Globus pallidus (tissue), 1 donor: ENCODE data around the gene GPATCH8.
"Not testable (repeated sequence)": the region's sequence is repeated elsewhere in the genome, so short reads cannot be mapped to it uniquely, and the experiment has no call there.

Experiments used
- DNase-seq: peaks from one replicate; pipeline ENCODE4 v3.0.0-alpha.2; 2015; ENCODE audit warnings: low spot score

GPATCH8 gene

GRCh38 chr17:44375196-44376017, 127.8 kb downstream of the GPATCH8 start:
- DNase-seq, result no peak

DNA sequence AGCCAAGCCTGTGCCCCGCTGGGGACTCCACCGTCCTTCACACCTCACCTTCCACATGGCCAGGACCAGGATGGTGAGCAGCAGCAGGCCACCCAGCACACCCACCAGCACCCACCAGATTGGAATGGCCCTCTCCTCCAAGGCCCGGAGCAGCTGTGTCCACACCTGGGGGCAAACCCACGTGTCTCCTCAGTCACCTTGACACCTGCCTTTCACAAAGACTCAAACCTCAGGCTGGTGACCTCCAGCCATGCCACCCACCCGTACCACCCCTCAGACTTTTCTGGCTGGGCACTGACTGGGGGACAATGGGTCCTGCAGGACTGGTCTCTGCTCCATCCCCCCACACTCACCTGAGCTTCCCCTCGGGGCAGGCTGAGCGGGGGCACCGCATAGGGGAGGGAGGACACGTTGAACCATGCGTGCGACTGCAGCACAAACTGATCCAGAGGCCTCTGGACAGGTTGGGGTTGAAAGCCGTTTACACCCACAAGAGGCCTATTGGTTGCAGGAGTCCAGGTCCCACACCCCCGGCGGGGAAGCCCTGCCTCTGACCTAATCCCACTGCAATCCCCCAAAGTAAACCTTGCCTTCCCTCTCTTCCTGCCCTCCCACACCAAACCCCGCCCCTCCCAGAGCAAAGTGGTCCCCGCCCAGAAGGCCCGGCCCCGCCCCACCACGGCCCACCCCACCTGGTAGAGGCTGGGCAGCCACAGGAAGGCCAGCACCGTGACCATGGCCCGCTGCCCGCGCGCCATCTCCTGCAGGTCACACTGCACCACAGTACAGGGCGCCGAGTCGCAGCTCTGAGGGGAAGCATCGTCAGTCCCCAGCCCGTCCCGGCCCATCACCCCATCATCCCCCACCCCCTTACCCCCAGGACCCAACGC, 128.7 kb downstream of the GPATCH8 start:
- DNase-seq, result no peak

- DNase-seq, result no peak
These were observed 131.2 kb downstream of the GPATCH8 start for GRCh38 chr17:44372036-44372435.

DNA sequence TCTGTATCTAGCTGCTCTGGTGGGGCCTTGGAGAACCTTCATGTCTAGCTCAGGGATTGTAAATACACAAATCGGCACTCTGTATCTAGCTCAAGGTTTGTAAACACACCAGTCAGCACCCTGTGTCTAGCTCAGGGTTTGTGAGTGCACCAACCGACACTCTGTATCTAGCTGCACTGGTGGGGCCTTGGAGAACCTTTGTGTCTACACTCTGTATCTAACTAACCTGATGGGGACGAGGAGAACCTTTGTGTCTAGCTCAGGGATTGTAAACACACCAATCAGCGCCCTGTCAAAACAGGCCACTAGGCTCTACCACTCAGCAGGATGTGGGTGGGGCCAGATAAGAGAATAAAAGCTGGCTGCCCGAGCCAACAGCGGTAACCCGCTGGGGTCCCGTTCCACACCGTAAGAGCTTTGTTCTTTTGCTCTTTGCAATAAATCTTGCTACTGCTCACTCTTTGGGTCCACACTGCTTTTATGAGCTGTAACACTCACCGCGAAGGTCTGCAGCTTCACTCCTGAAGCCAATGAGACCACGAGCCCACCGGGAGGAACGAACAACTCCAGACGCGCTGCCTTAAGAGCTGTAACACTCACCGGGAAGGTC, 133.7 kb downstream of the GPATCH8 start:
- DNase-seq, result not testable (repeated sequence)

- DNase-seq, result not testable (repeated sequence)
These were observed 134.6 kb downstream of the GPATCH8 start for GRCh38 chr17:44368391-44369243.

DNA sequence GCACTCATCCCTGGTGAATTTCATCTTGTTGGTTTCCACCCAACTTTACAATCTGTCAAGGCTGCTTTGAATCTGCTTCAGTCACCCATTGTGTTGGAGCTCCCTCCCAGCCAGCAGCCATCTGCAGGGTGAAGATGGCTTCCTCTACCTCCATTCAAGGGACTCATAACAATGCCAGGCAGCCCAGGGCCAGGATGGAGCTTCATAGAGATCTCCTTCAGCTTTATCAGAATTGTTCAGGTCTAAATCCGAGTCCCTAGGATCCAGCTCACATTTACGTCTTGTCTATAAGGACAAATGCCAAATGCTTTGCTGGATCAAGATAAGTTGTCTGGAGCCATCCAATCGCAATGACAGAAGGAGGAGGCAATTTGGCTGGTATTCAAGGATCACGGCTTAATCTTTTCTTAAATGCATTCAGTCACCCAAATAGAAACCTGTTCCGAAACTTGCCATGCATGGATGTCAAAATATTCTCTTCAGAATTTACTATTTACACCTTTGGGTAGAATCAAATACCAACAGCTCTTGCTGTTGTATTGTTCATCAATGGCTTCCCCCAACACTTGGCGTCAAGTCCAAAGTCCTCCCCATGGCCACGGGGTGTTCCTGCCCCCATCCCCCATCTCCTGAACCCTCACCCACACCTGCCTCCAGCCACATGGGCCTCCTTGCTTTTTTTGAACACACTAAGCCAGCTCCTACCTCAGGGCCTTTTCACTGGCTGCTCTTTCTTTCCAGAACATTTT, 135.8 kb downstream of the GPATCH8 start:
- DNase-seq, result no peak

DNA sequence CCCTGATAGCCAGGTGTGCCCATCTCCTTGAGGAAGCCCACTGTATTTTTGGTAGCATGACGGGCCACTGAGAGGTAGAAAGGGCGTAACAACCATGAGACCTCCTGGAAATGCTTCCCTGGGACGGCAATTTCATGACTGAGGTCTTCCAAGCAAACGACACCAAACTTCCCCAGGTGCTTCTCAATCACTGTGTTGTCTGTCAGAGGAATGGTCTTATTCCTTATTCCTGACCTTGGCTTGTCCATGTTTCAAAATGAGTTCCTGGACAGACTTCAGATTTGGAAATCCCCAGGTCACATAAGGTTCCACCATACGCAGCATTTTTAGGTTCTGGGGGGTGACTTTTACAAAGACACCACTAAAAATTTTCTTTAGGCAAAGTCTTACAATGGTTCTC, 138.2 kb downstream of the GPATCH8 start:
- not testable (repeated sequence) for DNase-seq

- no peak for DNase-seq
These were observed 139.5 kb downstream of the GPATCH8 start, which contains the start of gene FAM171A2 for GRCh38 chr17:44363613-44364159. TSS of gene FAM171A2 (minus strand) at chr17:44363853. CDS start at chr17:44363714, 139 bp downstream.

DNA sequence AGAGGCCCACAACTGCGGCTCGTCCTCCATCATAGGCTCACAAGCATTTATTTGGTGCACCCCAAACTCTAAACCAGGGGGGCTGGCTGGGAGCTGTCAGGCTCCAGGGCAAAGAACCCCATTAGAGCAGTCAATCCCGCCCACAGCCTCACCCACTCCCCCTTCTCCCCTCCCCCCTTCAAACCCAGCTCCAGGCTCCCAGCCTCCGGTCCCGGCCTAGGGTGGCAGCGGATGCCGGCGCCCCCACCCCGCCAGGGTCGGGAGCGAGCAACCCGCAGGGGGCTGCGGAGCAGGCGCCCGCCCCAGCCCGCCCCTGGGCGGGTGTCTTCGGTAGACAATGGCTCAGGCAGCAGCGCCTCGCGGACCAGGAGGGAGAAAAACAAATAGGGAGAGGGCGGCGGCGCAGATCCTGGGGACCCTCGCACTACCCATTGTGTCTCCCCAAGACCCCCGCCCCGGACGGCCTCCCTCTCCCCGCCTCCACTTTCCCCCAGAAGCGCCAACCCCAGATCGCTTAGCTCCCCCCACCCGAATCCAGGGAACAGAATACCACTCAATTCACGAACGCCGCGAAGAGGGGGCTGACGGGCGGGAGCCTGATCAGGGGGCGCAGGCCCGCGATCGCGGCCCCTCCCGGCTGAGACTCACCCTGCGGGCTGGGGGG, 140.1 kb downstream of the GPATCH8 start:
- DNase-seq, result no peak

DNA sequence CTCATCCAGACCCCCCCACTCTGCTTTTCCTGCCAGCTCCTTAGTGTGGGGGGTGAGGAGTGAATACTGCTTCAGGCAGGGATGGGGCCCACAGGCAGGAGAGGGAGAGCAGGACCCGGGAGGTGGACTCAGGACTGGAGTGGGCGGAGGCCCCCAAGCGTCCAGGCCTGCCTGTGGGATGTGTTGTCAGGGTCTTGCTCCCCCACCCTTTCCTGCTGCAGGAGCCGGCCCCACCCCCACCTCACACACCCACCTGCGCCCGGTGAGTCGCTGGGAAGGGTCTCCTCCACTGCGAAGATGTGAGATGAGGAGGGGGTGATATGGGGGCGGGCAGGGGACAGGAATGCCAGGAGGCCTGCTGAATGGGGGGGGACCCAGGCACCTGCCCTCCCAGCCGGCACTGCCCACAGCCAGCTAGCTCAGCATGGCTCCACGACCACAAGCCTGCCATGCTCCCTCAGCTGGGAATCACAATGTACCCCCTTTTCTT, 140.7 kb downstream of the GPATCH8 start:
- no peak for DNase-seq

- no peak for DNase-seq
These were observed 141.6 kb downstream of the GPATCH8 start for GRCh38 chr17:44361292-44362260.

GRCh38 chr17:44360826-44361225, 142.4 kb downstream of the GPATCH8 start:
- no peak for DNase-seq

- no peak for DNase-seq
These were observed 143.1 kb downstream of the GPATCH8 start for GRCh38 chr17:44360144-44360533.

- DNase-seq, result no peak
These were observed 143.6 kb downstream of the GPATCH8 start for GRCh38 chr17:44359458-44360143.

- no peak for DNase-seq
These were observed 144.2 kb downstream of the GPATCH8 start for GRCh38 chr17:44359006-44359405.

- no peak for DNase-seq
These were observed 145.1 kb downstream of the GPATCH8 start for GRCh38 chr17:44358066-44358465.

- no peak for DNase-seq
These were observed 147.0 kb downstream of the GPATCH8 start for GRCh38 chr17:44356241-44356640.

DNA sequence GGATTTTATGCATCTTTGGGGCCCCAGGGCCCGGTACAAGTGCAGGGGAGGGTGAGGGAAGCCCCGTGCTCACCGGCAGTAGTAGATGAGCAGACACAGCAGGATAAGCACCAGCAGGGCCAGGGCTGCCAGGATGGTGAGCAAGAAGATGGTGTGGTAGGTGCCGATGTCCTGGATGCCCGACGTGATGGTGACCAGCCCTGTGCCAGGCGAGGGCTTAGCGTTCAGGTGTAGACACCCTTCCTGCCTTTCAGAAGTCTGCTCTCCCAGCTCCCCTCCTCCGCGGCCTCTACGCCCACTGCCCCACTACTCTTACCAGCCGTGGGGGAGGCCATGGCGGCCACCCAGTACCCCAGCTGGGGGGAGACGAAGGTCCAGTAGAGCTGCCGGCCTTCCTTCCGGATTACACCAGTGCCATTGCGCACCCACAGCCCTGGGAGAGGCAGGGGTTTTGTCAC, 147.5 kb downstream of the GPATCH8 start:
- DNase-seq, result no peak
